ENCODE data around the gene SSR3.
"Not testable (repeated sequence)": the region's sequence is repeated elsewhere in the genome, so short reads cannot be mapped to it uniquely, and the experiment has no call there.

The SSR3 gene

DNA sequence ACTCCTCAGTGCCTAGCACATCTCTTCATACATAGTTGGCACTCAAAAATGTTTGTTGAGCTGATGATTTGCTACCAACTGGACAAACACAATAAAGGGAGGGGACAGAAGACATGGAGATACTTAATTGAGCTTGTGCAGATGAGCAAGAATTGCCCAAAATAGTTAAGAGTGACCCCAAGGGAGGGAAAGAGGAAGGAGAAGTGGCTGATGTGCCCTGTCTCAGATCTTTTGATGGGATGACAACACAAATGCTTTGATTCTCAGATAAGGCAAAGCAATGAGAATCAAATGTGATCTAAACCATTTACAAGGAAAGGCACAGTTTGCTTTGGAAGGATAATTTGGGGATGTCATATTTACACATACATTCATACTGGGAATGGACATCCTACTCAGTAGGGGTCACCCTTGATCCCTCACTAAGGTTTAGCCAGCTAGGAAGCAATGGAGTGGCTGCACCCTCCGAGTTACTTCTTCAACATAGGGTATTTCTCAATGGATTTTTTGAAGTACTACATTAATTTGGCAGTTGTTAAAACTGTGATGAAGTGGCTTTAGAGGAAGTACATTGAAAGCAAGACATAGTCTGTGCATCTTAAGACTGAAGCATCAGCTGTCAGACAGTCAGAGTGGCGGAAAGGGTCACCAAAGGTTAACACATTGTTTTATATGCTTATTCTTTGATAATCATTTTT lies 21.9 kb upstream of the SSR3 start:
- H3K9me3 ChIP-seq (ENCODE audit: control insufficient read depth, low read length), result no peaks in the 10 kb centered on the region
- no peaks in the 10 kb centered on the region for H3K4me1 ChIP-seq (ENCODE audit: control insufficient read depth, insufficient read depth, low read length, poor library complexity, severe bottlenecking)
- no peaks in the 10 kb centered on the region for H3K27me3 ChIP-seq (replicated peaks; ENCODE audit: control insufficient read depth, insufficient read depth, low read length, poor library complexity, severe bottlenecking)
- DNase-seq, result no peak
- no peaks in the 10 kb centered on the region for H3K36me3 ChIP-seq (ENCODE audit: control insufficient read depth, insufficient read depth, low read length)
- no peak overlapping the region for H3K27ac ChIP-seq (ENCODE audit: insufficient read depth, low read length, poor library complexity, severe bottlenecking)
- H3K4me3 ChIP-seq (ENCODE audit: insufficient read depth, low read depth, low read length, poor library complexity, severe bottlenecking), result no peak overlapping the region

DNA sequence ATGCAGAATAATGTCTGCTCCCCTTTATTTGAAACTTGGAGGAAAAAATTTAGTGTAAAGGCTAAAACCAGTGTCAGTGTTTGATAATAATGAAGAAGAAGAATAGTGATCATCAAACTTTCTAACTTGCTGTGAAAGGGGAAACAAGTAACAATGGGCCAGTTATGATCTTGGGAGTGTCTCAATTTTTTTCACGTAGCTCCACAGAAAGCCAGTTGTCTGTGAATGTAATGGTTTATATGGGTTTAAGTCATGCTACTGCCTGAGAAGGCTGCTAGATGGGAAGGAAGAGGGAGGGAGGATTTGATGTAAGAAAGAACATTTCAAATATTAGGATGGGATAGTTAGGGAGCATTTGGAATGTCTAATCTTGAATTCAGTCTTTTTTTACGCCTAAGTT lies 21.1 kb upstream of the SSR3 start:
- Histone ChIP-seq H3K9me3 (ENCODE audit: control insufficient read depth, low read length) (no peaks in the 10 kb centered on the region), H3K36me3 (ENCODE audit: control insufficient read depth, insufficient read depth, low read length) (no peaks in the 10 kb centered on the region), H3K27ac (ENCODE audit: insufficient read depth, low read length, poor library complexity, severe bottlenecking) (no peak overlapping the region), H3K27me3 (replicated peaks; ENCODE audit: control insufficient read depth, insufficient read depth, low read length, poor library complexity, severe bottlenecking) (no peaks in the 10 kb centered on the region), H3K4me3 (ENCODE audit: insufficient read depth, low read depth, low read length, poor library complexity, severe bottlenecking) (no peak overlapping the region), H3K4me1 (ENCODE audit: control insufficient read depth, insufficient read depth, low read length, poor library complexity, severe bottlenecking) (no peaks in the 10 kb centered on the region)
- no peak for DNase-seq

DNA sequence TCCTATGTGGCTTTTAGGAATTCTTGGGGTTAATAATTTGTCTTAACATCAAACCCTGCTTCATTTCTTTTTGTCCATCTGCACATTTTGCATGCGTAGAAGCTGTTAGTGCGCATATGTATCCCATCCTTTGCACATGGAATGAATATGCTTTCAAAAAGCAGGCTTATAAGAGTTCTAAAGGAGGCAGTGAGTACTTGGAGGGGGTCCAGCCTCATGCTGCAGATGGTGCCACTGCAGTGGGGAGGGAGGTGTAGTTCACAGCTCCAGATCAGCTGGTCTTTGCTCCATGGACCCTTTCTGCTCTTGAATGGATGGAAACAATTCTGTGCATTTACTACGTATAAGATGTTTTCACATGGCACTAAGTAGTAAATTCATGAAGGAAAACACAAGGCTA lies 20.7 kb upstream of the SSR3 start:
- H3K36me3 ChIP-seq (ENCODE audit: control insufficient read depth, insufficient read depth, low read length), result no peaks in the 10 kb centered on the region
- H3K9me3 ChIP-seq (ENCODE audit: control insufficient read depth, low read length), result no peaks in the 10 kb centered on the region
- H3K27me3 ChIP-seq (replicated peaks; ENCODE audit: control insufficient read depth, insufficient read depth, low read length, poor library complexity, severe bottlenecking), result no peaks in the 10 kb centered on the region
- DNase-seq, result no peak
- H3K4me3 ChIP-seq (ENCODE audit: insufficient read depth, low read depth, low read length, poor library complexity, severe bottlenecking), result no peak overlapping the region
- H3K4me1 ChIP-seq (ENCODE audit: control insufficient read depth, insufficient read depth, low read length, poor library complexity, severe bottlenecking), result no peaks in the 10 kb centered on the region
- no peak overlapping the region for H3K27ac ChIP-seq (ENCODE audit: insufficient read depth, low read length, poor library complexity, severe bottlenecking)

DNA sequence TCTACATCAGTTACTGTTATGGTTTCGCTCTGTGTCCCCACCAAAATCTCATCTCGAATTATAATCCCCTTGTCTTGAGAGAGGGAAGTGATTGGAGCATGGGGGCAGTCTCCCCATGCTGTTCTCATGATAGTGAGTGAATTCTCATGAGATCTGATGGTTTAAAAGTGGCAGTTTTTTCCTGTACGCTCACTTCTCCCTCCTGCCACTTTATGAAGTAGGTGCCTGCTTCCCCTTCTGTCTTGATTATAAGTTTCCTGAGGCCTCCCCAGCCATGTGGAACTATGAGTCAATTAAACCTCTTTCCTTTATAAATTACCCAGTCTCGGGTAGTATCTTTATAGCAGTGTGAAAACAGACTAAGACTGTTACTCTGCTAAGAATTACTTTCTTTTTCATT lies 15.0 kb upstream of the SSR3 start:
- not testable (repeated sequence) for H3K9me3 ChIP-seq (ENCODE audit: control insufficient read depth, low read length); H3K36me3 ChIP-seq (ENCODE audit: control insufficient read depth, insufficient read depth, low read length); H3K4me3 ChIP-seq (ENCODE audit: insufficient read depth, low read depth, low read length, poor library complexity, severe bottlenecking); H3K4me1 ChIP-seq (ENCODE audit: control insufficient read depth, insufficient read depth, low read length, poor library complexity, severe bottlenecking); H3K27ac ChIP-seq (ENCODE audit: insufficient read depth, low read length, poor library complexity, severe bottlenecking); DNase-seq; H3K27me3 ChIP-seq (replicated peaks; ENCODE audit: control insufficient read depth, insufficient read depth, low read length, poor library complexity, severe bottlenecking)

DNA sequence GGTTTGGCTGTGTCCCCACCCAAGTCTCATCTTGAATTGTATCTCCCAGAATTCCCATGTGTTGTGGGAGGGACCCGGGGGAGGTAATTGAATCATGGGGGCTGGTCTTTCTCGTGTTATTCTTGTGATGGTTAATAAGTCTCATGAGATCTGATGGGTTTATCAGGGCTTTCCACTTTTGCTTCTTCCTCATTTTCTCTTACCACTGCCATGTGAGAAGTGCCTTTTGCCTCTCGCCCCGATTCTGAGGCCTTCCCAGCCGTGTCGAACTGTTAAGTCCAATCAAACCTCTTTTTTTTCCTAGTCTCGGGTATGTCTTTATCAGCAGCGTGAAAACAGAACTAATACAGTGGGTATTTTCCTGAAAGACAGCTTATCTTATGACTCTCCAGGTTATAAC lies 14.1 kb upstream of the SSR3 start:
- not testable (repeated sequence) for H3K4me1 ChIP-seq (ENCODE audit: control insufficient read depth, insufficient read depth, low read length, poor library complexity, severe bottlenecking); H3K27me3 ChIP-seq (replicated peaks; ENCODE audit: control insufficient read depth, insufficient read depth, low read length, poor library complexity, severe bottlenecking); H3K27ac ChIP-seq (ENCODE audit: insufficient read depth, low read length, poor library complexity, severe bottlenecking); H3K36me3 ChIP-seq (ENCODE audit: control insufficient read depth, insufficient read depth, low read length); H3K4me3 ChIP-seq (ENCODE audit: insufficient read depth, low read depth, low read length, poor library complexity, severe bottlenecking); DNase-seq; H3K9me3 ChIP-seq (ENCODE audit: control insufficient read depth, low read length)

DNA sequence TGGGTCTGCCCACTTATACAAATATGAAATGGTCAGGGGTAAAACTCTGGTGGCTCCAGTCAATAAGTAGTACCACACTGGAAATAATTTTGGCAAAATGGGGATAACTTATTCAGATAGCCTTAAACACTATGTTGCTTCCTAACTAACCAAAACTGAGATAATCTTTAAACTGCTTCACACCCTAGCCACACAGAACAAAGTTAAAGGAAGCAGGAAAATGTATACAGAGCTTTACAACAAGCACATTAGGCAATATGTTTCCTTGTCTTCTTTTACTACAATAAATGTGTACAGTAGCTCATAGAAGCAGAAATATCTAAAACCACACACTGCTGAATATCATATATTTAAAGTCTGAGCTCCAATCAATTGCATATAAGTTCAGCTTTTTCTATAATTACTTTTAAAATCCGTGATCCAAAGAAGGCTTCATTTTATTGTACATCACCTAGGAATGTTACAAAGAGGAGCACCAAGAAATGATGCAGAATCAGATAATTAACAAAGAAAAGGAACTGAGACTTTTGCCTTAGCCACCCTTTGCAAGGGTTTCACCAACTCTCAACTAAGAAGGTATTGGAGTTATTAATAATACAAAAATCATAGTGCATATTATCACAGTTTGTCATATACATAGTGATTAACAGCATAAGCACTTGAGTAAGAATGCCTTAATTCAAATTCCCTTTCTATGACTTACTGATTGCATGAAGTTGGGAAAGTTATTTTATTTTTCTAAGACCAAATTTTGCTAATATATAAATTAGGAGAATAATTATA lies 9.2 kb upstream of the SSR3 start:
- no peaks in the 10 kb centered on the region for H3K4me1 ChIP-seq (ENCODE audit: control insufficient read depth, insufficient read depth, low read length, poor library complexity, severe bottlenecking)
- H3K36me3 ChIP-seq (ENCODE audit: control insufficient read depth, insufficient read depth, low read length), result no peaks in the 10 kb centered on the region
- no peaks in the 10 kb centered on the region for H3K9me3 ChIP-seq (ENCODE audit: control insufficient read depth, low read length)
- H3K4me3 ChIP-seq (ENCODE audit: insufficient read depth, low read depth, low read length, poor library complexity, severe bottlenecking), result no peak overlapping the region
- H3K27me3 ChIP-seq (replicated peaks; ENCODE audit: control insufficient read depth, insufficient read depth, low read length, poor library complexity, severe bottlenecking), result no peaks in the 10 kb centered on the region
- no peak overlapping the region for H3K27ac ChIP-seq (ENCODE audit: insufficient read depth, low read length, poor library complexity, severe bottlenecking)
- no peak for DNase-seq

DNA sequence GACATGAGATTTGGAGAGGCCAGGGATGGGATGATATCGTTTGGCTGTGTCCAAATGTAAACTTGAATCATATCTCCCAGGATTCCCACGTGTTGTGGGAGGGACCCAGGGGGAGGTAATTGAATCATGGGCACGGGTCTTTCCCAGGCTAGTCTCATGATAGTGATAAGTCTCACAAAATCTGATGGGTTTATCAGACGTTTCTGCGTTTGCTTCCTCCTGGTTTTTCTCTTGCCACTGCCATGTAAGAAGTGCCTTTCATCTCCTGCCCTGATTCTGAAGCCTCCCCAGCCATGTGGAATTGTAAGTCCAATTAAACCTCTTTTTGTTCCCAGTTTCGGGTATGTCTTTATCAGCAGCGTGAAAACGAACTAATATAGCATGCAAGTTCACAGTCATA lies 7.6 kb upstream of the SSR3 start:
- not testable (repeated sequence) for H3K9me3 ChIP-seq (ENCODE audit: control insufficient read depth, low read length); DNase-seq; H3K4me1 ChIP-seq (ENCODE audit: control insufficient read depth, insufficient read depth, low read length, poor library complexity, severe bottlenecking); H3K36me3 ChIP-seq (ENCODE audit: control insufficient read depth, insufficient read depth, low read length); H3K4me3 ChIP-seq (ENCODE audit: insufficient read depth, low read depth, low read length, poor library complexity, severe bottlenecking); H3K27ac ChIP-seq (ENCODE audit: insufficient read depth, low read length, poor library complexity, severe bottlenecking); H3K27me3 ChIP-seq (replicated peaks; ENCODE audit: control insufficient read depth, insufficient read depth, low read length, poor library complexity, severe bottlenecking)

DNA sequence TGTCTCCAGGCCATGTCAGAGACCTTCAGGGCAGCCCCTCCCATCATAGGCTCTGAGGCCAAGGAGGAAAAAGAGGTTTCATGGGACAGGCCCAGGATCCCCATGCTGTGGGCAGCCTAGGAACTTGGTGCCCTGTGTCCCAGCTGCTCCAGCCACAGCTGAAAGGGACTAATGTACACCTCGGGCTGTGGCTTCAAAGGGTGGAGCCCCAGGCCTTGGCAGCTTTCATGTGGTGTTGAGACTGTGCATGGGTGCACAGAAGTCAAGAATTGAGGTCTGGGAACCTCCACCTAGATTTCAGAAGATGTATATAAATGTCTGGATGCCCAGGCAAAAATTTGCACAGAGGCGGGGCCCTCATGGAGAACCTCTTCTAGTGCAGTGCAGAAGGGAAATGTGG lies 6.6 kb upstream of the SSR3 start:
- Histone ChIP-seq H3K4me1 (ENCODE audit: control insufficient read depth, insufficient read depth, low read length, poor library complexity, severe bottlenecking) (no peaks in the 10 kb centered on the region), H3K36me3 (ENCODE audit: control insufficient read depth, insufficient read depth, low read length) (no peaks in the 10 kb centered on the region), H3K9me3 (ENCODE audit: control insufficient read depth, low read length) (no peaks in the 10 kb centered on the region), H3K27ac (ENCODE audit: insufficient read depth, low read length, poor library complexity, severe bottlenecking) (no peak overlapping the region), H3K4me3 (ENCODE audit: insufficient read depth, low read depth, low read length, poor library complexity, severe bottlenecking) (no peak overlapping the region), H3K27me3 (replicated peaks; ENCODE audit: control insufficient read depth, insufficient read depth, low read length, poor library complexity, severe bottlenecking) (no peaks in the 10 kb centered on the region)
- no peak for DNase-seq

DNA sequence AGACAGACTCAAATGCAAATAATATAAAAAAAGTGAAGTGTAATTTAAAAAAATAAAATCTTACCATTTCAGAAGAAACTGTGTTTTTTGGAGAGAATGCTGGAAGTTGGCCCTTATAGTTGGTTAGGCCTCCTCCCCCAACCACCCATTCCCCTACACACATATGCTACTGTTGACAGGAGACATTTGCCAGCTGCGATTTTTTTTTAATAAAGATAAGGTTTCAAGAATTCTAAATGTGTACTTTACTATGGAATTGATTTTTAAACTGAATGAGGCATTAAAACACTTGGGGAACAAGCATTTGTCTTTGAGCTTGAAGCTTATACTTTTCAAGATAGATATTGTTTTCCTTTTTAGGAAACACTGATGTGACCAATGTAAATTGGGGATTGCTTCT lies 4.4 kb upstream of the SSR3 start:
- no peaks in the 10 kb centered on the region for H3K36me3 ChIP-seq (ENCODE audit: control insufficient read depth, insufficient read depth, low read length)
- H3K4me3 ChIP-seq (ENCODE audit: insufficient read depth, low read depth, low read length, poor library complexity, severe bottlenecking), result no peak overlapping the region
- DNase-seq, result no peak
- H3K9me3 ChIP-seq (ENCODE audit: control insufficient read depth, low read length), result no peaks in the 10 kb centered on the region
- no peak overlapping the region for H3K27ac ChIP-seq (ENCODE audit: insufficient read depth, low read length, poor library complexity, severe bottlenecking)
- no peaks in the 10 kb centered on the region for H3K27me3 ChIP-seq (replicated peaks; ENCODE audit: control insufficient read depth, insufficient read depth, low read length, poor library complexity, severe bottlenecking)
- H3K4me1 ChIP-seq (ENCODE audit: control insufficient read depth, insufficient read depth, low read length, poor library complexity, severe bottlenecking), result no peaks in the 10 kb centered on the region

DNA sequence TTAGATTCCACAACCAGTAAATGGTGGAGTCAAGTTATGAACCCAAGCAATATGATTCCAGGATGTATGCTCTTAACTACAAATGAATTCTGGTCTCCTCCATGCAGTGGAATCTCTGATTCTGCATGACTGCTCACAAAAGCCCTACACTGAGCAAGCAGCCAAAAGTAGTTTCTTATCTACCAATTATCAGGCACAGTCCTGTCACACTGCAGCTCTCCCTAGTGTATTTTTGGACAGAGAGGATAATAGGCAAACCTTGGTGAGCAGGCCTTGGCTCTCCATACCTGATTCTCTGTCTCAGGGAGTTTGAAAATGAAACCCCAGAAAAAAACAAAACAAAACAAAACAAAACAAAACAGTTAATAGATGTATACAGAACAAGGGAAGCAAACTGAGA lies 3.5 kb upstream of the SSR3 start:
- Histone ChIP-seq H3K36me3 (ENCODE audit: control insufficient read depth, insufficient read depth, low read length) (no peaks in the 10 kb centered on the region), H3K27me3 (replicated peaks; ENCODE audit: control insufficient read depth, insufficient read depth, low read length, poor library complexity, severe bottlenecking) (no peaks in the 10 kb centered on the region), H3K4me3 (ENCODE audit: insufficient read depth, low read depth, low read length, poor library complexity, severe bottlenecking) (no peak overlapping the region), H3K9me3 (ENCODE audit: control insufficient read depth, low read length) (no peaks in the 10 kb centered on the region), H3K27ac (ENCODE audit: insufficient read depth, low read length, poor library complexity, severe bottlenecking) (no peak overlapping the region), H3K4me1 (ENCODE audit: control insufficient read depth, insufficient read depth, low read length, poor library complexity, severe bottlenecking) (no peaks in the 10 kb centered on the region)
- DNase-seq, result no peak

All from effector memory CD4-positive, alpha-beta T cell (primary cell).